AG04449 (cell line): Measurements from ENCODE around the gene GPI.
"Not testable (repeated sequence)": the region's sequence is repeated elsewhere in the genome, so short reads cannot be mapped to it uniquely, and the experiment has no call there.

Source experiments
- CTCF ChIA-PET: fragments of 350-600 bp; formaldehyde crosslinking; extraction: SDS; loops from one replicate; lab custom pipeline; 2021; ENCODE audit warnings: antibody characterized with exemption; lab: Yijun Ruan, JAX
- POLR2A ChIA-PET: fragments of 400-600, 350-600 bp; formaldehyde crosslinking; extraction: SDS; loops from one replicate; lab custom pipeline; 2020; ENCODE audit warnings: antibody characterized with exemption, inconsistent platforms; lab: Yijun Ruan, JAX
- DNase-seq: peaks from one replicate; pipeline ENCODE4 v3.0.0-alpha.2; 2010; ENCODE audit warnings: low read depth, low spot score
- H3K4me3 ChIP-seq: 2 replicates; pipeline ENCODE4 v1.5.1; 2011; ENCODE audit warnings: low read depth, mild to moderate bottlenecking, control low read depth, low read length
- TF ChIP-seq, protein P1 (sequence below): IDR thresholded peaks from one replicate; pipeline ENCODE4 v1.5.1; 2011; ENCODE audit warnings: mild to moderate bottlenecking, moderate library complexity, low read length, control low read depth, inconsistent platforms; ENCODE audit not compliant: insufficient read depth; ENCODE audit errors: missing control alignments

The GPI gene

GRCh38 chr19:34325981-34326787 lies 38.8 kb upstream of the GPI start:
- H3K4me3 ChIP-seq: no peak overlapping the region
- no peak for DNase-seq
- ChIA-PET CTCF (interaction anchor here (0.9 to 5.1 kb wide), 3 partner anchors 10 to 20 kb away, joined by 3 to 31 read pairs (median 7); no protein-coding TSS in a partner anchor), POLR2A (interaction anchor here (0.6 kb wide), 1 partner anchor 142 kb away, joined by 3 read pairs; no protein-coding TSS in a partner anchor)
- TF ChIP-seq, protein P1, sequence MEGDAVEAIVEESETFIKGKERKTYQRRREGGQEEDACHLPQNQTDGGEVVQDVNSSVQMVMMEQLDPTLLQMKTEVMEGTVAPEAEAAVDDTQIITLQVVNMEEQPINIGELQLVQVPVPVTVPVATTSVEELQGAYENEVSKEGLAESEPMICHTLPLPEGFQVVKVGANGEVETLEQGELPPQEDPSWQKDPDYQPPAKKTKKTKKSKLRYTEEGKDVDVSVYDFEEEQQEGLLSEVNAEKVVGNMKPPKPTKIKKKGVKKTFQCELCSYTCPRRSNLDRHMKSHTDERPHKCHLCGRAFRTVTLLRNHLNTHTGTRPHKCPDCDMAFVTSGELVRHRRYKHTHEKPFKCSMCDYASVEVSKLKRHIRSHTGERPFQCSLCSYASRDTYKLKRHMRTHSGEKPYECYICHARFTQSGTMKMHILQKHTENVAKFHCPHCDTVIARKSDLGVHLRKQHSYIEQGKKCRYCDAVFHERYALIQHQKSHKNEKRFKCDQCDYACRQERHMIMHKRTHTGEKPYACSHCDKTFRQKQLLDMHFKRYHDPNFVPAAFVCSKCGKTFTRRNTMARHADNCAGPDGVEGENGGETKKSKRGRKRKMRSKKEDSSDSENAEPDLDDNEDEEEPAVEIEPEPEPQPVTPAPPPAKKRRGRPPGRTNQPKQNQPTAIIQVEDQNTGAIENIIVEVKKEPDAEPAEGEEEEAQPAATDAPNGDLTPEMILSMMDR: no peak

- no peak for DNase-seq
- TF ChIP-seq, protein P1: no peak
- ChIA-PET POLR2A (no interaction called here), CTCF (interaction anchor here (0.9 to 5.1 kb wide), 5 partner anchors 9 to 35 kb away, joined by 3 to 31 read pairs (median 4); no protein-coding TSS in a partner anchor)
- no peak overlapping the region for H3K4me3 ChIP-seq
Measured at GRCh38 chr19:34327851-34328250, 37.1 kb upstream of the GPI start.

- no peak overlapping the region for H3K4me3 ChIP-seq
- no peak for DNase-seq
- ChIA-PET CTCF (interaction anchor here (1.4 to 5.1 kb wide), 3 partner anchors 8 to 17 kb away, joined by 3 to 31 read pairs (median 17); no protein-coding TSS in a partner anchor), POLR2A (no interaction called here)
- TF ChIP-seq, protein P1: no peak
Measured at GRCh38 chr19:34328982-34329381, 36.0 kb upstream of the GPI start.

DNA sequence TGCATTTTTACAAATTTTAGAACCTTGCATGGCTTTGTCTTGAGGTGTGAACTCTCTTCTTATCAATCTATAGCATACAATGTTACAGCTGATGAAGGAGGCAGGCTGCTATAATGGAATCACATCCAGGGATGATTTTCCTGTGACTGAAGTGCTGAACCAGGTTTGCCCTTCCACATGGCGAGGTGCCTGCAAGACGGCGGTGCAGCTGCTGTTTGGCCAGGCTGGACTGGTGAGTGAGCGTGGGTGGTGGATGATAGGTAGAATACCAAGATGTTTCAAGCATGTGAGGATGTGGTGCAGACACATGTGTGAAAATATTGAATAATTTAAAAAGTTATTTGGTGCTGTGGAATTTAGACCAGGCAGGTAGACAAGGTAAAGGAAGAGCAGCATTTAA lies 34.9 kb upstream of the GPI start:
- TF ChIP-seq, protein P1: no peak
- DNase-seq: no peak
- CTCF ChIA-PET: interaction anchor here (1.4 to 5.1 kb wide), 4 partner anchors 7 to 16 kb away, joined by 3 to 31 read pairs (median 10); no protein-coding TSS in a partner anchor
- no peak overlapping the region for H3K4me3 ChIP-seq
- POLR2A ChIA-PET: no interaction called here

- H3K4me3 ChIP-seq, DNase-seq, POLR2A ChIA-PET: not testable (repeated sequence)
- CTCF ChIA-PET: interaction anchor here (1.3 to 5.1 kb wide), 6 partner anchors 7 to 23 kb away, joined by 3 to 31 read pairs (median 10); no protein-coding TSS in a partner anchor
Measured at GRCh38 chr19:34330596-34330995, 34.4 kb upstream of the GPI start.

- H3K4me3 ChIP-seq, POLR2A ChIA-PET, DNase-seq: not testable (repeated sequence)
- CTCF ChIA-PET: interaction anchor here (1.3 to 2.5 kb wide), 3 partner anchors 12 to 22 kb away, joined by 3 to 14 read pairs (median 5); no protein-coding TSS in a partner anchor
Measured at GRCh38 chr19:34331596-34331995, 33.4 kb upstream of the GPI start.

GRCh38 chr19:34332027-34332760 lies 32.8 kb upstream of the GPI start:
- no peak for DNase-seq
- ChIA-PET CTCF (interaction anchor here (1.3 to 2.5 kb wide), 3 partner anchors 11 to 21 kb away, joined by 3 to 14 read pairs (median 5); no protein-coding TSS in a partner anchor), POLR2A (no interaction called here)
- TF ChIP-seq, protein P1: no peak
- H3K4me3 ChIP-seq: no peak overlapping the region
